T-cell (primary cell): ENCODE results near the gene AFP. TPM values are rescaled to one million over a fixed set of nuclear protein-coding genes. Genes with fewer than 3 reads are reported as not detected.

Source experiments
- ATAC-seq, 4 experiments: fragments of 200-7000 bp in 3 of 4; fragments of 150-1000 bp in 1 of 4; cut with Tn5 transposase; replicated peaks in 1 of 4; 1 replicate in 3 of 4; 2 replicates in 1 of 4; pipeline ENCODE4 v1.10.0; 2021; ENCODE audit warnings: moderate library complexity in 3 of 4, mild to moderate bottlenecking in 2 of 4, moderate number of reproducible peaks in 1 of 4
- CTCF ChIA-PET, 2 donors: fragments of 300-600 bp; sonication (Branson Sonifier 250); formaldehyde crosslinking; loops; one replicate each; lab custom pipeline; 2022; ENCODE audit warnings: antibody characterized with exemption in 2 of 2; lab: Charles Lee
- POLR2A ChIA-PET, 2 donors: fragments of 300-600 bp; sonication (Branson Sonifier 250); formaldehyde crosslinking; loops; one replicate each; lab custom pipeline; 2022; ENCODE audit warnings: antibody characterized with exemption in 2 of 2; lab: Charles Lee
- DNase-seq, 35 experiments: peaks; one replicate each; pipeline versions ENCODE4 v3.0.0 to v3.0.0-alpha.2; 2013 to 2023
- H3K27ac ChIP-seq: one replicate; pipeline ENCODE4 v1.5.1; 2013; ENCODE audit warnings: low read length
- H3K27me3 ChIP-seq, 2 experiments: replicated peaks in 1 of 2; 1 replicate in 1 of 2; 2 replicates in 1 of 2; pipeline versions ENCODE4 v1.6.1 to v1.7.0; 2013; ENCODE audit warnings: low read length in 1 of 2, mixed read lengths in 1 of 2; ENCODE audit not compliant: control insufficient read depth in 2 of 2, insufficient read depth in 2 of 2; ENCODE audit errors: extremely low read depth in 1 of 2
- H3K36me3 ChIP-seq, 2 donors: 1 replicate in 1 of 2; 2 replicates in 1 of 2; pipeline versions ENCODE4 v1.6.1 to v1.7.0; 2013; ENCODE audit warnings: low read length in 1 of 2; ENCODE audit not compliant: control insufficient read depth in 2 of 2, insufficient read depth in 1 of 2; ENCODE audit errors: extremely low read depth in 1 of 2
- H3K4me1 ChIP-seq, 2 experiments: 1 replicate in 1 of 2; 2 replicates in 1 of 2; pipeline versions ENCODE4 v1.6.1 to v1.7.0; 2013; ENCODE audit warnings: low read length in 2 of 2, mixed read lengths in 1 of 2; ENCODE audit not compliant: insufficient read depth in 2 of 2, control insufficient read depth in 1 of 2; ENCODE audit errors: extremely low read depth in 1 of 2
- H3K4me3 ChIP-seq, 2 donors: 1 replicate in 1 of 2; 2 replicates in 1 of 2; pipeline versions ENCODE4 v1.5.1 to v1.7.0; 2013; ENCODE audit warnings: mild to moderate bottlenecking in 2 of 2, low read length in 1 of 2, moderate library complexity in 1 of 2; ENCODE audit not compliant: control insufficient read depth in 1 of 2; ENCODE audit errors: extremely low read depth in 1 of 2
- H3K9me3 ChIP-seq: 2 replicates; pipeline ENCODE4 v1.7.0; 2013
- H3K27ac Mint-ChIP-seq, 2 donors: one replicate each; pipeline ENCODE4 v1.8.0; 2020 to 2021; ENCODE audit warnings: mild to moderate bottlenecking in 2 of 2, mixed read lengths in 2 of 2
- H3K27me3 Mint-ChIP-seq, 2 donors: one replicate each; pipeline ENCODE4 v1.8.0; 2021 to 2022; ENCODE audit warnings: mixed read lengths in 2 of 2
- H3K36me3 Mint-ChIP-seq: one replicate; pipeline ENCODE4 v1.8.0; 2021; ENCODE audit warnings: mixed read lengths
- H3K4me1 Mint-ChIP-seq, 3 donors: one replicate each; pipeline ENCODE4 v1.8.0; 2020 to 2022; ENCODE audit warnings: mixed read lengths in 3 of 3, mild to moderate bottlenecking in 1 of 3
- H3K4me3 Mint-ChIP-seq, 3 donors: one replicate each; pipeline ENCODE4 v1.8.0; 2020 to 2022; ENCODE audit warnings: mild to moderate bottlenecking in 3 of 3, mixed read lengths in 3 of 3, moderate library complexity in 3 of 3
- H3K9me3 Mint-ChIP-seq, 3 donors: one replicate each; pipeline ENCODE4 v1.8.0; 2020 to 2022; ENCODE audit warnings: mixed read lengths in 3 of 3
- WGBS: methylation state at CpG from one replicate; pipeline ENCODE4 v1.1.5; 2013; ENCODE audit warnings: missing lambda C conversion rate; ENCODE audit not compliant: insufficient coverage; 5-methylcytosine and 5-hydroxymethylcytosine counted together
- total RNA-seq, 35 experiments: library from RNA in 6 of 35; stranded (reverse) in 6 of 35; fragments of 120-200 nt in 1 of 35; gene quantifications; one replicate each; pipeline versions ENCODE4 v1.2.1 to v1.2.4 and lab custom pipeline; 2013 to 2026

Gene AFP
- total RNA-seq, 5 donors from 2014 or later (not counting 1 experiment from before 2014, with no cell fraction given): 1.6 to 3.6 (median 2.5) TPM; not detected in 2

DNA sequence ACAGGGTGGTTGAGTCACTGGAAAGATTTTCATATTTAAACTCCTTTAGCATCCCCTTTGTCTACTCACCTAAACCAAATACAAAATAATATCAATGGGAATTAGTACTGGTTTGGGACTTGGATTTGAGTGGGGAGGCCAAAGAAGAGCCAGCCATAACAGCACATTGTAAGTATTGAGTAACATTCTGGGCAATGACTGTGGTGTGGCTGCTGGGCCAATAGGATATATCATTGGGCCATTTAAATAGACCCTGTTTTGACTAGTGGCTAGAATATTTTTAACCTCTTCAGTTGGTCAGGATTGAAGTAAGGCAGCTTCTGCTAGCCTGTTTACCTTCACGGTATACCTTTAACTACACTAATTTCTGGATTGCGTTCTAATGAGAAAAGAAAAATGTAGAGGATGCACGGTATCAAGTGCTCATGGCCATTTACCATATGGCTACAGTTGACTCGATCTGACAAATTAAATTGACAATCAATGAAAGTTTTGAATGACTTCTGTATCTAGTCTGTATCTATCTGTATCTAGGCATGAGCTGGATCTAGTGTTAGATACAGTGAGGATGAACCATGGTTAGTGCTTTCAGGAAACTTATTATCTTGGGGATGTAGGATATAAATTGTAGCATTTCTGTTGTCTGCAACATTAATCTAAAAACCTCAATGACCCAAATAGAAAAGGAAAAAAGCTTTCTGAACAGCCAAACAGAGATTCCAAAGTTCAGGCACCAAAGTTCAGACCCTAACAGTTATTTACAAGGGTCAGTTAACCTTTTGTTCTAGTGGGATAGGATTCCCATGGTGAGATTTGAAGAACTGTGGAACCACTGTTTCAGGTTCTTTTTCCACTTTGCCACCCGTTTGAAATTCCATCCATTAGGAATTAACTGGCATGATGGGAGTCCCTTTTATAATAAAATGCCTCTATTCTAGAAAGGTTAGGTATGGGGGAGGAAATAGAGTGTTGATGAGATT is 38.7 kb upstream of the AFP start:
- 92% methylated on average over 2 of the region's 5 CpGs for WGBS
- CTCF ChIA-PET: no interaction called here

GRCh38 chr4:73401412-73401811 is 34.6 kb upstream of the AFP start:
- ChIA-PET CTCF (no interaction called here), POLR2A (no interaction called here)
- no peaks in the 10 kb centered on the region for H3K4me1 Mint-ChIP-seq
- H3K27me3 ChIP-seq: no peaks in the 10 kb centered on the region
- H3K27ac Mint-ChIP-seq: no peak overlapping the region
- H3K4me3 Mint-ChIP-seq: no peak overlapping the region
- DNase-seq: no peak
- no CpG with 5 or more reads among the region's 2 CpGs for WGBS
- no peaks in the 10 kb centered on the region for H3K36me3 ChIP-seq
- H3K4me3 ChIP-seq: no peak overlapping the region
- peaks cover 5 to 7% of the 10 kb centered on the region in 2 donors for H3K27me3 Mint-ChIP-seq
- no peaks in the 10 kb centered on the region for H3K9me3 Mint-ChIP-seq
- no peaks in the 10 kb centered on the region for H3K36me3 Mint-ChIP-seq
- no peaks in the 10 kb centered on the region for H3K9me3 ChIP-seq
- H3K4me1 ChIP-seq: no peaks in the 10 kb centered on the region
- no peak for ATAC-seq
- no peak overlapping the region for H3K27ac ChIP-seq

More for the DNA sequence above, 38.7 kb upstream of the AFP start:
- Histone ChIP-seq H3K27me3 (no peaks in the 10 kb centered on the region), H3K4me3 (no peak overlapping the region), H3K4me1 (no peaks in the 10 kb centered on the region), H3K9me3 (no peaks in the 10 kb centered on the region), H3K27ac (no peak overlapping the region), H3K36me3 (no peaks in the 10 kb centered on the region)
- Mint-ChIP-seq H3K4me1 (no peaks in the 10 kb centered on the region), H3K27ac (no peak overlapping the region), H3K4me3 (no peak overlapping the region), H3K27me3 (peaks cover 7 to 9% of the 10 kb centered on the region in 2 donors), H3K9me3 (no peaks in the 10 kb centered on the region), H3K36me3 (no peaks in the 10 kb centered on the region)
- DNase-seq (no peak), ATAC-seq (no peak)
- POLR2A ChIA-PET: no interaction called here

- Histone ChIP-seq H3K27me3 (no peaks in the 10 kb centered on the region), H3K27ac (no peak within 1 kb of the TSS), H3K36me3 (no peaks in the 10 kb centered on the region), H3K4me3 (no peak within 1 kb of the TSS), H3K4me1 (no peaks in the 10 kb centered on the region), H3K9me3 (no peaks in the 10 kb centered on the region)
- ATAC-seq: no peak
- Mint-ChIP-seq H3K36me3 (no peaks in the 10 kb centered on the region), H3K27me3 (no peaks in the 10 kb centered on the region), H3K9me3 (no peaks in the 10 kb centered on the region), H3K4me1 (no peaks in the 10 kb centered on the region), H3K4me3 (no peak within 1 kb of the TSS), H3K27ac (no peak within 1 kb of the TSS)
- ChIA-PET POLR2A (no interaction called here), CTCF (no interaction called here)
- WGBS: 80% methylated on average over 1 of the region's 7 CpGs
- DNase-seq: no peak
Measured at GRCh38 chr4:73404042-73404441, 32.0 kb upstream of the AFP start, which contains the start of gene ALB. Gene ALB (plus strand): TSS chr4:73404287. CDS start chr4:73404328, 41 bp downstream.

- CTCF ChIA-PET: no interaction called here
- no CpG with 5 or more reads among the region's 1 CpG for WGBS
- no peaks in the 10 kb centered on the region for H3K36me3 Mint-ChIP-seq
Measured at GRCh38 chr4:73404457-73404856, 31.6 kb upstream of the AFP start.

GRCh38 chr4:73405138-73405537 is 30.9 kb upstream of the AFP start:
- ATAC-seq (no peak), DNase-seq (no peak)
- Histone ChIP-seq H3K4me3 (no peak overlapping the region), H3K36me3 (no peaks in the 10 kb centered on the region), H3K27me3 (no peaks in the 10 kb centered on the region), H3K9me3 (no peaks in the 10 kb centered on the region), H3K27ac (no peak overlapping the region), H3K4me1 (no peaks in the 10 kb centered on the region)
- H3K4me1 Mint-ChIP-seq: no peaks in the 10 kb centered on the region
- WGBS: 100% methylated on average over 2 of the region's 2 CpGs
- H3K4me3 Mint-ChIP-seq: no peak overlapping the region
- ChIA-PET POLR2A (no interaction called here), CTCF (no interaction called here)
- H3K27me3 Mint-ChIP-seq: peaks cover 0 to 2% of the 10 kb centered on the region in 2 donors
- no peaks in the 10 kb centered on the region for H3K36me3 Mint-ChIP-seq
- no peaks in the 10 kb centered on the region for H3K9me3 Mint-ChIP-seq
- no peak overlapping the region for H3K27ac Mint-ChIP-seq

More at GRCh38 chr4:73404457-73404856, 31.6 kb upstream of the AFP start:
- Mint-ChIP-seq H3K27me3 (no peaks in the 10 kb centered on the region), H3K9me3 (no peaks in the 10 kb centered on the region), H3K4me1 (no peaks in the 10 kb centered on the region), H3K4me3 (no peak overlapping the region), H3K27ac (no peak overlapping the region)
- DNase-seq: no peak
- POLR2A ChIA-PET: no interaction called here
- no peak for ATAC-seq
- Histone ChIP-seq H3K27ac (no peak overlapping the region), H3K4me1 (no peaks in the 10 kb centered on the region), H3K4me3 (no peak overlapping the region), H3K9me3 (no peaks in the 10 kb centered on the region), H3K27me3 (no peaks in the 10 kb centered on the region), H3K36me3 (no peaks in the 10 kb centered on the region)

DNA sequence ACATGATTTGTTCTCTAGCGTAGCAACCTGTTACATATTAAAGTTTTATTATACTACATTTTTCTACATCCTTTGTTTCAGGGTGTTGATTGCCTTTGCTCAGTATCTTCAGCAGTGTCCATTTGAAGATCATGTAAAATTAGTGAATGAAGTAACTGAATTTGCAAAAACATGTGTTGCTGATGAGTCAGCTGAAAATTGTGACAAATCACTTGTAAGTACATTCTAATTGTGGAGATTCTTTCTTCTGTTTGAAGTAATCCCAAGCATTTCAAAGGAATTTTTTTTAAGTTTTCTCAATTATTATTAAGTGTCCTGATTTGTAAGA is 29.5 kb upstream of the AFP start:
- ATAC-seq (no peak), DNase-seq (no peak)
- Histone ChIP-seq H3K9me3 (no peaks in the 10 kb centered on the region), H3K36me3 (no peaks in the 10 kb centered on the region), H3K4me3 (no peak overlapping the region), H3K27me3 (no peaks in the 10 kb centered on the region), H3K27ac (no peak overlapping the region), H3K4me1 (no peaks in the 10 kb centered on the region)
- CTCF ChIA-PET: no interaction called here
- WGBS: no CpG with 5 or more reads among the region's 1 CpG
- Mint-ChIP-seq H3K4me3 (no peak overlapping the region), H3K27me3 (peaks cover 0 to 2% of the 10 kb centered on the region in 2 donors), H3K36me3 (no peaks in the 10 kb centered on the region), H3K27ac (no peak overlapping the region), H3K9me3 (no peaks in the 10 kb centered on the region), H3K4me1 (no peaks in the 10 kb centered on the region)
- POLR2A ChIA-PET: no interaction called here
